IMR-90 (cell line): ENCODE data around the gene PHKB. TPM values are rescaled to one million over a fixed set of nuclear protein-coding genes. Genes with fewer than 3 reads are reported as not detected.

ENCODE experiments used
- ATAC-seq: fragments of 200-7000 bp; cut with Tn5 transposase; 2 replicates; pipeline ENCODE4 v1.9.1; 2020; ENCODE audit warnings: low read depth, mild to moderate bottlenecking, moderate library complexity
- BruUV-seq: library from RNA; stranded (reverse); fragments of 400-500 nt; replicated peaks from 2 replicates; lab custom pipeline; 2021; lab: Mats Ljungman, UMichigan
- CTCF ChIA-PET: fragments of 300-600 bp; formaldehyde crosslinking; extraction: SDS; loops from one replicate; lab custom pipeline; 2021; ENCODE audit warnings: antibody characterized with exemption; lab: Yijun Ruan, JAX
- POLR2A ChIA-PET: fragments of 300-600 bp; sonication (Branson Sonifier 250); formaldehyde crosslinking; loops from one replicate; lab custom pipeline; 2022; ENCODE audit warnings: antibody characterized with exemption; ENCODE audit not compliant: unreplicated experiment; lab: Charles Lee
- DNase-seq: peaks from one replicate; pipeline ENCODE4 v3.0.0; 2013
- H2AFZ ChIP-seq: replicated peaks from 2 replicates; pipeline ENCODE3; 2013; ENCODE audit warnings: low read length, mild to moderate bottlenecking; ENCODE audit not compliant: poor library complexity
- H2AK5ac ChIP-seq: 2 replicates; pipeline ENCODE4 v1.6.1; 2013; ENCODE audit warnings: low read depth, low read length, inconsistent platforms
- H2AK9ac ChIP-seq: replicated peaks from 2 replicates; pipeline ENCODE3; 2013; ENCODE audit warnings: mild to moderate bottlenecking, low read depth, low read length, moderate library complexity; ENCODE audit not compliant: poor library complexity
- H2BK120ac ChIP-seq: 2 replicates; pipeline ENCODE4 v1.6.1; 2013; ENCODE audit warnings: low read depth, low read length, inconsistent platforms
- H2BK15ac ChIP-seq: 3 replicates; pipeline ENCODE4 v1.6.1; 2013; ENCODE audit warnings: low read depth, low read length, inconsistent platforms
- H2BK20ac ChIP-seq: 2 replicates; pipeline ENCODE4 v1.6.1; 2013; ENCODE audit warnings: low read depth, mild to moderate bottlenecking, inconsistent platforms, low read length, moderate library complexity
- H2BK5ac ChIP-seq: 2 replicates; pipeline ENCODE4 v1.6.1; 2013; ENCODE audit warnings: mild to moderate bottlenecking, low read depth, low read length, inconsistent platforms; ENCODE audit not compliant: poor library complexity, severe bottlenecking
- H3K14ac ChIP-seq: replicated peaks from 2 replicates; pipeline ENCODE4 v1.6.1; 2013; ENCODE audit warnings: low read depth, low read length, inconsistent platforms
- H3K18ac ChIP-seq: 2 replicates; pipeline ENCODE4 v1.6.1; 2013; ENCODE audit warnings: low read depth, low read length, control low read depth
- H3K23ac ChIP-seq: 2 replicates; pipeline ENCODE4 v1.6.1; 2013; ENCODE audit warnings: low read depth, low read length, inconsistent platforms
- H3K27ac ChIP-seq: 2 replicates; pipeline ENCODE4 v1.5.1; 2013; ENCODE audit warnings: mild to moderate bottlenecking, control low read depth, low read length; ENCODE audit not compliant: insufficient read depth
- H3K27me3 ChIP-seq: 2 replicates; pipeline ENCODE4 v1.6.1; 2013; ENCODE audit warnings: low read length; ENCODE audit not compliant: control insufficient read depth, insufficient read depth
- H3K36me3 ChIP-seq: 2 replicates; pipeline ENCODE4 v1.6.1; 2013; ENCODE audit warnings: low read length, mixed read lengths; ENCODE audit not compliant: control insufficient read depth, insufficient read depth
- H3K4ac ChIP-seq: 2 replicates; pipeline ENCODE4 v1.6.1; 2013; ENCODE audit warnings: low read depth, low read length, inconsistent platforms
- H3K4me1 ChIP-seq: 2 replicates; pipeline ENCODE4 v1.6.1; 2013; ENCODE audit warnings: low read length, mixed read lengths; ENCODE audit not compliant: control insufficient read depth, insufficient read depth
- H3K4me2 ChIP-seq: 2 replicates; pipeline ENCODE4 v1.6.1; 2013; ENCODE audit warnings: low read depth, mild to moderate bottlenecking, control low read depth, low read length, moderate library complexity
- H3K4me3 ChIP-seq: 2 replicates; pipeline ENCODE4 v1.5.1; 2013; ENCODE audit warnings: low read depth, mild to moderate bottlenecking, control low read depth, low read length, moderate library complexity; ENCODE audit not compliant: insufficient read depth
- H3K56ac ChIP-seq: 2 replicates; pipeline ENCODE4 v1.6.1; 2013; ENCODE audit warnings: low read length, inconsistent platforms; ENCODE audit not compliant: insufficient read depth; ENCODE audit errors: extremely low read depth
- H3K79me1 ChIP-seq, 2 experiments: 2 replicates each; pipeline ENCODE4 v1.6.1; 2013; ENCODE audit warnings: low read length in 2 of 2, inconsistent platforms in 1 of 2, low read depth in 1 of 2
- H3K9ac ChIP-seq: 2 replicates; pipeline ENCODE4 v1.6.1; 2013; ENCODE audit warnings: low read depth, low read length, control low read depth
- H3K9me1 ChIP-seq: 2 replicates; pipeline ENCODE4 v1.6.1; 2013; ENCODE audit warnings: low read length, inconsistent platforms; ENCODE audit not compliant: insufficient read depth
- H3K9me3 ChIP-seq: 2 replicates; pipeline ENCODE4 v1.6.1; 2013; ENCODE audit warnings: low read length; ENCODE audit not compliant: control insufficient read depth, insufficient read depth
- H4K20me1 ChIP-seq: 2 replicates; pipeline ENCODE4 v1.6.1; 2013; ENCODE audit warnings: low read length, inconsistent platforms; ENCODE audit not compliant: insufficient read depth
- H4K5ac ChIP-seq: 2 replicates; pipeline ENCODE4 v1.6.1; 2013; ENCODE audit warnings: mild to moderate bottlenecking, low read depth, low read length, control low read depth
- H4K8ac ChIP-seq, 2 experiments: 2 replicates each; pipeline ENCODE4 v1.6.1; 2013; ENCODE audit warnings: low read depth in 2 of 2, low read length in 2 of 2, control low read depth in 1 of 2, inconsistent platforms in 1 of 2
- H4K91ac ChIP-seq: 2 replicates; pipeline ENCODE4 v1.6.1; 2013; ENCODE audit warnings: low read depth, low read length, inconsistent platforms; ENCODE audit not compliant: insufficient read depth
- BHLHE40 ChIP-seq: fragments of 150-350 bp; IDR thresholded peaks from 2 replicates; pipeline ENCODE4 v1.6.1; 2016; ENCODE audit warnings: mild to moderate bottlenecking, low read depth, low read length
- NFE2L2 ChIP-seq: fragments of 150-350 bp; IDR thresholded peaks from 2 replicates; pipeline ENCODE4 v1.6.1; 2016; ENCODE audit warnings: low read depth, mild to moderate bottlenecking, low read length
- WGBS, 2 experiments: methylation state at CpG; one replicate each; pipeline versions ENCODE4 v1.1.5 to v1.1.7; 2013; ENCODE audit warnings: missing lambda C conversion rate in 2 of 2; ENCODE audit not compliant: insufficient read length in 1 of 2; ENCODE audit errors: extremely low coverage in 2 of 2; 5-methylcytosine and 5-hydroxymethylcytosine counted together
- dilution Hi-C: fragments of 300-500 bp; cut with HindIII; formaldehyde crosslinking; loops from one replicate; pipeline ENCODE4 v1.14.3; 2018; ENCODE audit warnings: low sequenced_read_pairs; ENCODE audit not compliant: unreplicated experiment
- in situ Hi-C: fragments of 300-500 bp; cut with MboI; formaldehyde crosslinking; loops from 3 replicates; pipeline ENCODE4 v1.14.3; 2019; ENCODE audit warnings: low sequenced_read_pairs, inconsistent platforms, mixed read lengths
- intact Hi-C: fragments of 100-400 bp; cut with micrococcal nuclease; formaldehyde crosslinking; loops from 2 replicates; pipeline ENCODE4 v1.10.0; 2022
- microRNA-seq, 2 experiments: library from miRNA; stranded (forward) in 1 of 2; unstranded in 1 of 2; fragments of 10-50 nt in 1 of 2; fragments of <30 nt in 1 of 2; gene quantifications in 1 of 2; microRNA quantifications in 1 of 2; one replicate each; pipeline versions ENCODE3 to v1.1.0; 2013 to 2020; ENCODE audit not compliant: insufficient read depth in 1 of 2, insufficient read length in 1 of 2, unreplicated experiment in 1 of 2
- polyA plus RNA-seq, 3 experiments: library from polyadenylated mRNA; depleted of rRNA; stranded (reverse); fragments of >200 nt; gene quantifications; 2 replicates each; pipeline ENCODE4 v1.2.3, GENCODE V29; 2012; ENCODE audit warnings: low replicate concordance in 1 of 3
- small RNA-seq, 5 experiments: library from RNA; depleted of rRNA; stranded (forward); fragments of <200 nt; gene quantifications; one replicate each; pipeline ENCODE3, GENCODE V24; 2012
- total RNA-seq: library from RNA; depleted of rRNA; stranded (reverse); fragments of >200 nt; gene quantifications from 2 replicates; pipeline ENCODE4 v1.2.3, GENCODE V29; 2012; rRNA removed

The PHKB gene
- total and polyA plus RNA-seq, 2 of the 4 experiments (the other 2 are of a cell fraction) = 24.2 to 58.6 TPM

DNA sequence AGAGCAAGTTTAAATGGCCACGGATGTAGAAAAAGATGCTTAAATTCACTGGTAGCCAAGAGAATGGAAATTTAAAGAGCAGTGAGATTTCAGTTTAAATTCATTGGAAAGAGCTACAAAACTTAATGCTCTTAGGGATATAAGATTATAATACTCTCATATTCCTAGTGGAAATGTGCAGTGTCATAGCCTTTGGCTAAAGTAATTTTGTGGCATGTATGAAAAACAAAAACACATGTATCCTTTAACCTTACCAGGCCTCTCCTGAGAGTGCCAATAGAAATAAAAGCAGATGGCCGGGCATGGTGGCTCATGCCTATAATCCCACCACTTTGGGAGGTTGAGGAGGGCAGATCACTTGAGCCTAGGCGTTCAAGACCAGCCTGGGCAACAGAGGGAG, 289.2 kb downstream of the PHKB start:
- Histone ChIP-seq H2BK120ac (no peak overlapping the region), H3K14ac (no peak overlapping the region), H4K5ac (no peak overlapping the region), H3K27me3 (no peaks in the 10 kb centered on the region), H3K9me1 (no peaks in the 10 kb centered on the region), H3K56ac (no peak overlapping the region), H3K27ac (no peak overlapping the region), H3K4me2 (no peak overlapping the region), H2BK5ac (no peak overlapping the region), H3K36me3 (no peaks in the 10 kb centered on the region), H4K8ac (no peak overlapping the region), H3K79me1 (no peaks in the 10 kb centered on the region), H2AFZ (no peak overlapping the region), H4K20me1 (no peaks in the 10 kb centered on the region), H4K91ac (no peak overlapping the region), H3K4me1 (no peaks in the 10 kb centered on the region), H2BK15ac (no peak overlapping the region), H3K23ac (no peak overlapping the region), H3K18ac (no peak overlapping the region), H3K9ac (no peak overlapping the region), H3K4me3 (no peak overlapping the region), H3K9me3 (no peaks in the 10 kb centered on the region), H2BK20ac (no peak overlapping the region), H2AK9ac (no peak overlapping the region), H2AK5ac (no peak overlapping the region), H3K4ac (no peak overlapping the region)
- DNase-seq (no peak), ATAC-seq (no peak)
- no TSS peak for BruUV-seq
- TF ChIP-seq NFE2L2 (no peak), BHLHE40 (no peak)
- in situ Hi-C loops = no loop called here
- ChIA-PET POLR2A (no interaction called here), CTCF (no interaction called here)
- WGBS, 2 experiments = no CpG with 5 or more reads among the region's 3 CpGs
- dilution Hi-C loops = no loop called here
- intact Hi-C loops = no loop called here

Small RNA genes lying within 50 kb of the gene (microRNA-seq; reads per million reads assigned to microRNA genes)
- not detected for gene RNA5SP425 (ENCODE audit: insufficient read depth, insufficient read length)

Small RNA genes lying within 50 kb of the gene (small RNA-seq; reads per million reads assigned to genes)
- 0 reads per million in 5 experiments for gene RNA5SP425

Other genes with a start within 250 kb of the PHKB start
- gene ITFG1, start 268 bp upstream of the PHKB start, total RNA-seq = 57.5 and 60.4 TPM in 2 replicates
- 48.2 and 54.3 TPM in 2 replicates for gene ITFG1, start 268 bp upstream of the PHKB start, polyA plus RNA-seq (2012; rRNA removed)